ENCODE measurements around the gene C16orf89.
A peak's percentile ranks its signal among the peaks of the same experiment; 100 is the strongest.

GRCh38 chr16:5033256-5034166 lies 32.2 kb downstream of the C16orf89 start, which contains the start of gene NAGPA:
- peak; percentile 76 for TF ChIP-seq POLR2AphosphoS5 (IDR thresholded peaks at IDR 0.05; ENCODE audit: low read depth, low read length)
- TF ChIP-seq TAF1 (IDR thresholded peaks at IDR 0.05; ENCODE audit: borderline replicate concordance, insufficient read depth, low read length): peak; percentile 86
- TF ChIP-seq REST (IDR thresholded peaks at IDR 0.05; ENCODE audit: insufficient read depth in 1 of 2, low read depth in 2 of 2, low read length in 2 of 2): peak in 1 of 2 experiments; percentile 52; a peak in 1 of 4 replicates
- TF ChIP-seq FOXP2 (optimal IDR thresholded peaks at IDR 0.05; ENCODE audit: borderline replicate concordance, extremely low read depth, extremely low read length, insufficient read depth): no peak
